Fibroblast of the aortic adventitia (primary cell): ENCODE data around the gene ROPN1L. TPM values are rescaled to one million over a fixed set of nuclear protein-coding genes. Genes with fewer than 3 reads are reported as not detected.

Experiments
- DNase-seq: peaks from one replicate; pipeline ENCODE4 v3.0.0-alpha.2; 2010; ENCODE audit warnings: low read depth
- H3K4me3 ChIP-seq: 2 replicates; pipeline ENCODE4 v1.5.1; 2011; ENCODE audit warnings: low read depth, mild to moderate bottlenecking, control low read depth, low read length, moderate library complexity
- total RNA-seq: library from RNA; depleted of rRNA; stranded (reverse); fragments of >200 nt; gene quantifications from 2 replicates; pipeline ENCODE4 v1.2.3, GENCODE V29; 2012; ENCODE audit warnings: low replicate concordance
- TF ChIP-seq, protein P1 (sequence below): IDR thresholded peaks from 2 replicates; pipeline ENCODE4 v1.5.1; 2011; ENCODE audit warnings: mild to moderate bottlenecking, low read length, control low read depth, inconsistent platforms; ENCODE audit not compliant: insufficient read depth

ROPN1L gene
- total RNA-seq, 1 donor, result 0.63 TPM

- no peak for DNase-seq
- TF ChIP-seq, protein P1, sequence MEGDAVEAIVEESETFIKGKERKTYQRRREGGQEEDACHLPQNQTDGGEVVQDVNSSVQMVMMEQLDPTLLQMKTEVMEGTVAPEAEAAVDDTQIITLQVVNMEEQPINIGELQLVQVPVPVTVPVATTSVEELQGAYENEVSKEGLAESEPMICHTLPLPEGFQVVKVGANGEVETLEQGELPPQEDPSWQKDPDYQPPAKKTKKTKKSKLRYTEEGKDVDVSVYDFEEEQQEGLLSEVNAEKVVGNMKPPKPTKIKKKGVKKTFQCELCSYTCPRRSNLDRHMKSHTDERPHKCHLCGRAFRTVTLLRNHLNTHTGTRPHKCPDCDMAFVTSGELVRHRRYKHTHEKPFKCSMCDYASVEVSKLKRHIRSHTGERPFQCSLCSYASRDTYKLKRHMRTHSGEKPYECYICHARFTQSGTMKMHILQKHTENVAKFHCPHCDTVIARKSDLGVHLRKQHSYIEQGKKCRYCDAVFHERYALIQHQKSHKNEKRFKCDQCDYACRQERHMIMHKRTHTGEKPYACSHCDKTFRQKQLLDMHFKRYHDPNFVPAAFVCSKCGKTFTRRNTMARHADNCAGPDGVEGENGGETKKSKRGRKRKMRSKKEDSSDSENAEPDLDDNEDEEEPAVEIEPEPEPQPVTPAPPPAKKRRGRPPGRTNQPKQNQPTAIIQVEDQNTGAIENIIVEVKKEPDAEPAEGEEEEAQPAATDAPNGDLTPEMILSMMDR, result no peak
- no peak overlapping the region for H3K4me3 ChIP-seq
Measured at GRCh38 chr5:10448754-10449360, 7.2 kb downstream of the ROPN1L start.

DNA sequence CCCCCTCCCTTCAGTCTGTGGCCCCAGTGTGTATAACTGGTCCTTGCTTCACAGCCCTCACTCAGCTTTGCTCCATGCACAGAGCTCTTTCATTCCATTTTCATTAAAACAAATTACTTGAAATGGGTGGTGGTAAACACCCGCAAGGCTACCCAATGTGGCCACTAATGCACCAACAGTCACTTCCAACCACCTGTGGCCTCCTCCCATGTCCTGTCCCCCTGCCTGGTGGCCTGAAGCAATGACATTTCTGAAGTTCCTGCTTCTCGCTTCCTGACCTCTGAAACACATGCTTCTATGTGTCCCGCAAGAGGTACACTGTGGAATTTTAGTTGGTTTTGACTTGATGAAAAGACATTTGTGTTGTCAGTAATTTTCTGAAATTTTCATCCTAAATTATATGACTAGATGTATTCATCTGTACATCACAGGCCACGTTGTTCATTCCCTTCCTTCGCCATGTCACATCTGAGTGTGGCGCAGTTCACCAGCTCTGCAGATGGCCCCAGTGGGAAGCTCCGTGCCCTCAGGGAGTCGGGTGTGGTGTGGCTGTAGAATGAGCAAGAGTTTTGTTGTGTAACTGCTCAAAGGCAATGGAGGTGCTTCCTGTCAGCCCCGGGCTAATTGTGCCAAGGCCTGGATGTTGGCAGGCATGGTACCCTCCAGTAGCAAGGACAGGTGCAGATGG, 9.6 kb downstream of the ROPN1L start:
- no peak for DNase-seq
- H3K4me3 ChIP-seq, result no peak overlapping the region

DNA sequence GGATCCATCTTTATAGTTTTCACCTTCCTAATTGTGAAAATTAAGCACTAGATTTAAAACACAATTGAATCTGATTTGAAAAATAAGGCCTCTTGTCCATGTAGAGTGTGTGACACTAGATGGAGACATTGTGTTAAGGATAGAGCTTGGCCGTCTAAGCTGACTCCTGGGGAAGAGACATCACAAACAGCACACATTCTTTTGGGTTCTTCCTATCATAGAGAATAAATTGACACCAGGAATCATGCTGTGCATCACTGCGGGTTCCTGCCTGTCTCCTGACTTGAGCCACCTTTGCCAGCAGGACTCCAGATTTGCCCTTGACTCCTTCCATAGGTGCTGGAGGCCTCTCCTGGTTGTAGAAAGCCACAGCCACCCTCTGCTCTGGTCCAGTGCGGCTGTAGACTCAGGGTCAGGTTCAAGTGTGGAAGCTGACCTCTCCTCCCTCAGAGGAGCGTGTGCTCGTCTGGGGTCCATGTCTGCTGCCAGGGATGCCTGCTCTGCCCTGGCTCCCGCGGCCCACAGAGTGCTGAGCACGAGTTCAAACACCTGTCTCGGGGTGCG, 11.2 kb downstream of the ROPN1L start:
- peak; percentile 94 for DNase-seq
- H3K4me3 ChIP-seq, result no peak overlapping the region
- TF ChIP-seq, protein P1, result peak; percentile 75

More for the DNA sequence above, 9.6 kb downstream of the ROPN1L start:
- TF ChIP-seq, protein P1, result no peak

GRCh38 chr5:10453545-10453944, 11.9 kb downstream of the ROPN1L start:
- TF ChIP-seq, protein P1, result no peak
- H3K4me3 ChIP-seq, result no peak overlapping the region
- DNase-seq, result peak; percentile 65

GRCh38 chr5:10454591-10455276, 13.1 kb downstream of the ROPN1L start:
- TF ChIP-seq, protein P1, result no peak
- DNase-seq, result peak; percentile 50

GRCh38 chr5:10455277-10455670, 13.6 kb downstream of the ROPN1L start:
- no peak for DNase-seq
- H3K4me3 ChIP-seq, result no peak overlapping the region
- TF ChIP-seq, protein P1, result no peak

More at GRCh38 chr5:10454591-10455276, 13.1 kb downstream of the ROPN1L start:
- no peak overlapping the region for H3K4me3 ChIP-seq
